Measurements from ENCODE around the gene TNFRSF25. TPM values are rescaled to one million over a fixed set of nuclear protein-coding genes. Genes with fewer than 3 reads are reported as not detected.

Gene TNFRSF25
- total RNA-seq, 1 donor from 2014 or later, result 12.6 TPM

DNA sequence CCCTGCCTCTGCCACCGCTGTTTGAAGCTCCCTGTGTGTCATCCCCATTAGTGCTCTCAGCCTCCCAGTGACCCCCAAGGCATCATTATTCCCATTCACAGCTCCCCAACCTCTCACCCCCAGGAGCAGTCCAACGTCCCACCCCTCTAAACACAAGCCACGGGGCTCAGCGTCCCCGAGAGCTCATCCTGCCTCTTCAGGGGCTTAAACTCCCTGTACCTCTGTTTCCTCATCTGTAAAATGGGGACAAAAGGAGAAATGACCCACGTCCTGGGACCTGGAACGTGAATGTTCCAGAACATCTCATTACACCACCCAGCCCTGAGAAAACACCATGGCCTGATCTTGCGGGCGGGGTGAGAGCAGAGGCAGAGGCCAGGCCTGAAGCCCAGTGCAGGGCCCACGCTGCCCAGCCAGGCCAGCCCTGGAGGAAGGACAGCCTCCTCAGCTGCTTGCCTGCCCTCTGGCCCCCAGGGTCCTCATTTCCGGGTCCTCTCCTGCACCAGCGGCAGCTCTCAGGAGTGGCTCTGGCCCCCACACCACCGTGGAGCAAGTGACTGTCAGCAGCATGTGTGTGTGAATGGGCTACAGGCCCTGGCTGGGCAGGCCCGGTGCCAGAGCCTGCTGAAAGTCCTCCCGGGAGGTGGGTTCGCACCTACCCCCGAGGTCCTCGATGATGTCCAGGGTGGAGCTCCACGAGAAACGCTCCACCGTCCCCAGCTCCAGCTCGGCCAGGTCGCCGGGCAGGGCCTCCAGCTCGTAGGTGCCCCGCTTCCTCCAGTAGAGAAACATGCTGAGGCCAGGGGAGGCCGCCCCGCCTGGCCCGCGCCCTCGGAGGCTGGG is 39.6 kb upstream of the TNFRSF25 start:
- TF ChIP-seq CTCF (IDR thresholded peaks at IDR 0.05; ENCODE audit: borderline replicate concordance), result no peak
- H3K36me3 ChIP-seq, result no peaks in the 10 kb centered on the region

GRCh38 chr1:6504887-6505286 is 38.9 kb upstream of the TNFRSF25 start:
- DNase-seq, result no peak
- H3K36me3 ChIP-seq, result no peaks in the 10 kb centered on the region
- no peaks in the 10 kb centered on the region for H3K27me3 ChIP-seq (ENCODE audit: low read depth)
- no peaks in the 10 kb centered on the region for H3K9me3 ChIP-seq (replicated peaks)
- no peak overlapping the region for H3K27ac ChIP-seq (replicated peaks)
- no peak for TF ChIP-seq CTCF (IDR thresholded peaks at IDR 0.05; ENCODE audit: borderline replicate concordance)
- intact Hi-C loops (cut with micrococcal nuclease), result no loop called here
- H3K4me1 ChIP-seq, result peaks cover 43% of the 10 kb centered on the region
- H3K4me3 ChIP-seq, result no peak overlapping the region

More for the DNA sequence above, 39.6 kb upstream of the TNFRSF25 start:
- Histone ChIP-seq H3K4me3 (no peak overlapping the region), H3K4me1 (peaks cover 38% of the 10 kb centered on the region), H3K27me3 (ENCODE audit: low read depth) (no peaks in the 10 kb centered on the region), H3K9me3 (replicated peaks) (no peaks in the 10 kb centered on the region), H3K27ac (replicated peaks) (no peak overlapping the region)
- intact Hi-C loops (cut with micrococcal nuclease), result no loop called here
- no peak for DNase-seq

DNA sequence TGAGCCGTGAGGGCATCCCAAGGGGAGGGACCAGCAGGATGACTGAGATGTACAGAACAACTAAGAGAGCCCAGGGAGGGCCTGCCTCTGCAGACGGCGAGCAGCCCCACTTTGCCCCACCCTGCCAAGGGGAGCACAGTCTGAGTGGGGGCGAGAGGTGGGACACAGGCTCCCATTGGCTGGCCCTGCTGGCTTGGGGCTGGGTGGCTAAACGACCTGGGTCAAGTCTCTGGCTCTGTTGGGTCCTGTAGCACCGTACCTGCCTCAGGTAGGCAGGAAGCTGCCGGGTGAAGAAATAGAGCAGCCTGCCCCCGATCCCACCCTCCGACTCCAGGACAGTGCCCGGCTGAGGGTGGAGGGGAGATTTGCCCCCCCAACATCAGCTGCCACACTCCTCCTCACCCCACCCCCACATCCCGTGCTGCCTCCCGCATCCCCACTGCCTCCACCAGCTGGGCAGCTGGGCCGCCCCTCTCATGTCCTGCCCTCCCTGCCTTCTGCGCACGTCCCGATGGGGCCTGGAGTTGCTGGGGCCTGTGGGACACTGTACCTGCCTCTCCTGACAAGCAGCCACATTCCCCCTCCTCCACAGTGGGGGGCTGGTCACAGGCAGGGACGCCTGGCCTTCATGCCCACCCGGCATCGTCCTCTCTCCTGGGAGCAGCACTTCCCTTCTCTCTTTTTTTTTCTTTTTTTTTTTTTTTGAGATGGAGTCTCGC is 38.1 kb upstream of the TNFRSF25 start:
- no peak overlapping the region for H3K4me3 ChIP-seq
- peaks cover 52% of the 10 kb centered on the region for H3K4me1 ChIP-seq
- no peaks in the 10 kb centered on the region for H3K36me3 ChIP-seq
- no peaks in the 10 kb centered on the region for H3K27me3 ChIP-seq (ENCODE audit: low read depth)
- DNase-seq, result no peak
- intact Hi-C loops (cut with micrococcal nuclease), result no loop called here
- H3K9me3 ChIP-seq (replicated peaks), result no peaks in the 10 kb centered on the region
- TF ChIP-seq CTCF (IDR thresholded peaks at IDR 0.05; ENCODE audit: borderline replicate concordance), result no peak
- H3K27ac ChIP-seq (replicated peaks), result no peak overlapping the region

GRCh38 chr1:6502000-6502891 is 36.3 kb upstream of the TNFRSF25 start:
- H3K36me3 ChIP-seq, result no peaks in the 10 kb centered on the region
- TF ChIP-seq CTCF (IDR thresholded peaks at IDR 0.05; ENCODE audit: borderline replicate concordance), result no peak
- no peaks in the 10 kb centered on the region for H3K9me3 ChIP-seq (replicated peaks)
- peak overlapping the region; percentile 40 for H3K4me3 ChIP-seq
- intact Hi-C loops (cut with micrococcal nuclease), result no loop called here
- peak; percentile 90 for DNase-seq
- H3K27ac ChIP-seq (replicated peaks), result peak overlapping the region; percentile 81
- H3K27me3 ChIP-seq (ENCODE audit: low read depth), result no peaks in the 10 kb centered on the region
- H3K4me1 ChIP-seq, result peaks cover 61% of the 10 kb centered on the region

DNA sequence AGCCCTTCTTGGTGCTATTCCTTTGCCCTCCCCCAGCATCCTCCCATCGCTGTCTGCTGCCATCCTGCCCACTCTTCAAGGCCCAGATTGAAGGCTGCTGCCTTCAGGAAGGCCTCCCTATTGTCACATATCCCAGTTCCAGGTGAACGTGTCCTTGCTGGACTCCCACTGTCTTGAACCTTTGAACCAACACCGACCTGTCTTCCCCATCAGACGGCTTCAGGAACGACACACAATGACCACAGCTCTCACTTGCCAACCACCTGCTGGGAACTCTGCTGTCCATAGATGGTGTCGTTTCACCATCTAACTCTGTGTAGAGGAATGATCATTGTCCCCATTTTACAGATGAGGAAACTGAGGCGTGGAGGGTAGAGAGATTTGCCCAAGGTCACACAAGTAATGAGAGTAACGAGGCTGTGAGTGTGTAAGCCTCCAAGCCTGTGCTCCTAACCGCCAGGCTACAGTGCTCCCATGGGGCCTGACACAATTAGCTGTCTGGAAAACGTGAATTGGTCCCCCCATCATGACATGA is 35.4 kb upstream of the TNFRSF25 start:
- no peaks in the 10 kb centered on the region for H3K27me3 ChIP-seq (ENCODE audit: low read depth)
- intact Hi-C loops (cut with micrococcal nuclease), result no loop called here
- no peaks in the 10 kb centered on the region for H3K36me3 ChIP-seq
- no peak for DNase-seq
- TF ChIP-seq CTCF (IDR thresholded peaks at IDR 0.05; ENCODE audit: borderline replicate concordance), result no peak
- H3K9me3 ChIP-seq (replicated peaks), result no peaks in the 10 kb centered on the region
- H3K4me3 ChIP-seq, result no peak overlapping the region
- peaks cover 62% of the 10 kb centered on the region for H3K4me1 ChIP-seq
- H3K27ac ChIP-seq (replicated peaks), result peak overlapping the region; percentile 81
